Measurements from ENCODE around the gene SETD9. TPM values are rescaled to one million over a fixed set of nuclear protein-coding genes. Genes with fewer than 3 reads are reported as not detected.

The SETD9 gene
- total and polyA plus RNA-seq, 3 donors from 2014 or later, result 27.3 to 58.6 (median 43.5) TPM

DNA sequence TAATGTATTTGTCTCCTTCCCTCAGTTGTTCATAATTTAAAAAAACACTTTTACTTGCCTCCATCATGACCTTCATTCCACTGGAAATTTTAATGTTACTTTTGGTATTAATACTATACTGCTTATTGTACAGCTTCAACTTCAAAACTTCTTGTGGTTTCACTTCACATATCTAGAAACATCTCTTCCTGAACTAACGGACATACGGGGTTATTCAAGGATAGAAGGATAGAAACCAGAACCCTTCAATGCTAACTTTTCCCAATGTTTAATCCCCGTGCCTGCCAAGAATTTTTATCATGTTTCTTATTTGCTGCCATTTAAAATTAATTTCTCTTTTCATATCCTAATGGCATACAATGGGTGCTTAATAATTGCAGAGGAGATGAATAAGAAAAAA is 36.3 kb upstream of the SETD9 start:
- Histone ChIP-seq H3K27me3 (no peaks in the 10 kb centered on the region), H3K27ac (no peak overlapping the region), H3K4me1 (no peaks in the 10 kb centered on the region), H3K36me3 (ENCODE audit: low read depth, missing control alignments) (no peaks in the 10 kb centered on the region), H3K4me3 (no peak overlapping the region), H3K9me3 (no peaks in the 10 kb centered on the region)
- intact Hi-C loops (cut with DNase I; ENCODE audit: low total_unique reads), result no loop called here
- DNase-seq, result no peak
- 78 to 81% methylated on average over 3 of the region's 3 CpGs for WGBS, 2 donors
- TF ChIP-seq, protein P1, sequence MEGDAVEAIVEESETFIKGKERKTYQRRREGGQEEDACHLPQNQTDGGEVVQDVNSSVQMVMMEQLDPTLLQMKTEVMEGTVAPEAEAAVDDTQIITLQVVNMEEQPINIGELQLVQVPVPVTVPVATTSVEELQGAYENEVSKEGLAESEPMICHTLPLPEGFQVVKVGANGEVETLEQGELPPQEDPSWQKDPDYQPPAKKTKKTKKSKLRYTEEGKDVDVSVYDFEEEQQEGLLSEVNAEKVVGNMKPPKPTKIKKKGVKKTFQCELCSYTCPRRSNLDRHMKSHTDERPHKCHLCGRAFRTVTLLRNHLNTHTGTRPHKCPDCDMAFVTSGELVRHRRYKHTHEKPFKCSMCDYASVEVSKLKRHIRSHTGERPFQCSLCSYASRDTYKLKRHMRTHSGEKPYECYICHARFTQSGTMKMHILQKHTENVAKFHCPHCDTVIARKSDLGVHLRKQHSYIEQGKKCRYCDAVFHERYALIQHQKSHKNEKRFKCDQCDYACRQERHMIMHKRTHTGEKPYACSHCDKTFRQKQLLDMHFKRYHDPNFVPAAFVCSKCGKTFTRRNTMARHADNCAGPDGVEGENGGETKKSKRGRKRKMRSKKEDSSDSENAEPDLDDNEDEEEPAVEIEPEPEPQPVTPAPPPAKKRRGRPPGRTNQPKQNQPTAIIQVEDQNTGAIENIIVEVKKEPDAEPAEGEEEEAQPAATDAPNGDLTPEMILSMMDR (IDR thresholded peaks at IDR 0.05), result no peak
- TF ChIP-seq POLR2A (IDR thresholded peaks at IDR 0.05), result no peak

DNA sequence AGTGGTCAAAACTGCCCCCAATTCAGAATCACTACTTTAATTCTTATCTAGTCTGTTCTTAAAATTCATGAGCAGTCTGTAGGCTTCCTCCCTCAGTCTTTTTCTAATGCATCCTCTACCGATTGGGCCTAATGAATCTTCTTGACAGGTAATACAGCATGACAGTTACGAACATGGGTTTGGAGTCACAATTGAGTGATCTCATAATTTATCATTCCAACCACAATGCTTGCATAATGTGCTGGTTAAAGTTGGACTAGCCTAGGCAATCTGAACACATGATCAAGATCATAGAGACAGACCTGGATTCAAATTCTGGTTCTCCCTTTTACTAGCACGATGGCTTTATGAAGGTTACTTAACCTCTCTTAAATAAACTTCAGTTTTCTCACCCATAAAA is 33.1 kb upstream of the SETD9 start:
- no peak overlapping the region for H3K27ac ChIP-seq
- no peaks in the 10 kb centered on the region for H3K27me3 ChIP-seq
- TF ChIP-seq, protein P1 (IDR thresholded peaks at IDR 0.05), result no peak
- no peak for TF ChIP-seq POLR2A (IDR thresholded peaks at IDR 0.05)
- no peak overlapping the region for H3K4me3 ChIP-seq
- DNase-seq, result no peak
- intact Hi-C loops (cut with DNase I; ENCODE audit: low total_unique reads), result no loop called here
- no peaks in the 10 kb centered on the region for H3K4me1 ChIP-seq
- WGBS, 2 donors, result 77 to 84% methylated on average over 3 of the region's 3 CpGs
- H3K36me3 ChIP-seq (ENCODE audit: low read depth, missing control alignments), result no peaks in the 10 kb centered on the region
- no peaks in the 10 kb centered on the region for H3K9me3 ChIP-seq

DNA sequence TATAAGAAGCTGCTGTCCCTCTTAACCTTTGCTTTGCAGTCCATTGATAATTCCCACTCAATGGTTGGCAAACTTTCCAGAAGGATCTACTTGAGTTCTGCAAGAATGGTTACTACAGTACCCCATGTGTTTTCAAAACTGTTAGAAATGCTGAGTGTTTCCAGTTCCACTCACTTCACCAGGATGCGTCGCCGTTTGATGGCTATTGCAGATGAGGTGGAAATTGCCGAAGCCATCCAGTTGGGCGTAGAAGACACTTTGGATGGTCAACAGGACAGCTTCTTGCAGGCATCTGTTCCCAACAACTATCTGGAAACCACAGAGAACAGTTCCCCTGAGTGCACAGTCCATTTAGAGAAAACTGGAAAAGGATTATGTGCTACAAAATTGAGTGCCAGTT is 27.8 kb upstream of the SETD9 start:
- Histone ChIP-seq H3K27me3 (no peaks in the 10 kb centered on the region), H3K4me3 (no peak overlapping the region), H3K27ac (no peak overlapping the region), H3K9me3 (no peaks in the 10 kb centered on the region), H3K4me1 (no peaks in the 10 kb centered on the region), H3K36me3 (ENCODE audit: low read depth, missing control alignments) (no peaks in the 10 kb centered on the region)
- WGBS, 2 donors, result 95 to 98% methylated on average over 5 of the region's 5 CpGs
- TF ChIP-seq, protein P1 (IDR thresholded peaks at IDR 0.05), result no peak
- TF ChIP-seq POLR2A (IDR thresholded peaks at IDR 0.05), result no peak
- intact Hi-C loops (cut with DNase I; ENCODE audit: low total_unique reads), result no loop called here
- no peak for DNase-seq

DNA sequence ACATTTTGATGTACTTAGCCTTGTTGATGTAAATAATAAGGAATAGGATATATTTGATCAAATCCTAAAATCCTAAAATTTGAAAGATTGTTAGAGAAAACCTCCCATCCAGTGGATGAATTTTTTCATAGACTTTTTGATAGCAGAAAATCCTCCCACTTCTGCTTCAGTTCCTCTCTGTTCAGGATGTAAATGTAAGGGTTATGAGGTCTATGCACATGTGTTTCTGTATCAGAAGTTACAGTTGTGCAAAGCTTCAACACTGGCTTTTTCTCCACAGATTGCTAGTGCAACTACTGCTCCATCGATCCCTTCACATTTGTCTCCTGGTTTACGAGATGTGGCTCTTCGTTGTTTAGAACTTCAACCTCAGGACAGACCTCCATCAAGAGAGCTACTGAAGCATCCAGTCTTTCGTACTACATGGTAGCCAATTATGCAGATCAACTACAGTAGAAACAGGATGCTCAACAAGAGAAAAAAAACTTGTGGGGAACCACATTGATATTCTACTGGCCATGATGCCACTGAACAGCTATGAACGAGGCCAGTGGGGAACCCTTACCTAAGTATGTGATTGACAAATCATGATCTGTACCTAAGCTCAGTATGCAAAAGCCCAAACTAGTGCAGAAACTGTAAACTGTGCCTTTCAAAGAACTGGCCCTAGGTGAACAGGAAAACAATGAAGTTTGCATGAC is 16.0 kb upstream of the SETD9 start:
- no peaks in the 10 kb centered on the region for H3K27me3 ChIP-seq
- intact Hi-C loops (cut with DNase I; ENCODE audit: low total_unique reads), result no loop called here
- no peaks in the 10 kb centered on the region for H3K9me3 ChIP-seq
- H3K27ac ChIP-seq, result no peak overlapping the region
- WGBS, 2 donors, result 92% methylated on average over 5 of the region's 5 CpGs
- H3K4me3 ChIP-seq, result no peak overlapping the region
- DNase-seq, result no peak
- no peaks in the 10 kb centered on the region for H3K4me1 ChIP-seq
- TF ChIP-seq, protein P1 (IDR thresholded peaks at IDR 0.05), result no peak
- TF ChIP-seq POLR2A (IDR thresholded peaks at IDR 0.05), result no peak
- H3K36me3 ChIP-seq (ENCODE audit: low read depth, missing control alignments), result no peaks in the 10 kb centered on the region

DNA sequence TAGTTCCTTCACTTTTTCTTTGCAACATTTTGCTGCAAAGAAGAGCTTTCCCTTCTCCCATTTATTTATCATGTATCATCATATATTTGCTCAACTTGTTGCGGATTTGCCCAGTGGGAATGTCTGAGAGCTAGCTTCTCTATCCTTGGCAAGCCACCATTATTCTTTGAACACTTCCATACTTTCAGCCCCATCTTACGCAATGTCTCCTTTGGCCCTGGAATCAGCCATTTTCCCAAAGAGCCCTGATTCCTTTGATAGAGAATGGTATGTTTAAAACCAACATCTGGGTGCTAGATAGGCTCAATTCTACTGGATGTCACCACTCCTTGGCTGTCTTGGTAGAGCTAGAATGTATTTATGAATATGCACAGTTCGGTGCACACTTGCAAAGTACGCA is 12.6 kb upstream of the SETD9 start:
- no peak for DNase-seq
- TF ChIP-seq, protein P1 (IDR thresholded peaks at IDR 0.05), result no peak
- TF ChIP-seq POLR2A (IDR thresholded peaks at IDR 0.05), result no peak
- Histone ChIP-seq H3K4me1 (no peaks in the 10 kb centered on the region), H3K36me3 (ENCODE audit: low read depth, missing control alignments) (no peaks in the 10 kb centered on the region), H3K27me3 (no peaks in the 10 kb centered on the region), H3K4me3 (no peak overlapping the region), H3K9me3 (no peaks in the 10 kb centered on the region), H3K27ac (no peak overlapping the region)
- 80 to 95% methylated on average over 4 of the region's 4 CpGs for WGBS, 2 donors
- intact Hi-C loops (cut with DNase I; ENCODE audit: low total_unique reads), result no loop called here
